NCI-H2171 (cell line): ENCODE results near the gene L3MBTL2.

Source experiments
- DNase-seq: peaks from one replicate; lab custom pipeline; 2025; lab: John Stamatoyannopoulos, UW

The L3MBTL2 gene

DNA sequence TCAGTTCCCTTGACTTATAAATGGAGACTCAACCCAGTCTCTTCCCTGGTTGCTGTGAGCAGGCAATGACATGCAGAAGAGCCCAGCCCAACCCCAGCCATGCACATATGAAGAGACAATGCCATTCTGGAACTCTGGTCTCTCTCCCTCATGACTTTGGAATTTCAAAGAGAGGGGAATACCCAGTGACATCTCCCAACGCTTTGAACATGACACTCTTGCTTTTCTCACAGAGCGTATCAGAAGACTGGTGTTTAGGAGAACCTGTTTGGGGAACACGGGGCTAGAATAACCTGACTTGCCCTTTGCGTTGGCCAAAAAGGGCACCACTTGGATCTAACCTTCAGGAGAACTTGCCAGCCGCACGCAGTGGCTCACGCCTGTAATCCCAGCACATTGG is 68.0 kb downstream of the L3MBTL2 start:
- no peak for DNase-seq

DNA sequence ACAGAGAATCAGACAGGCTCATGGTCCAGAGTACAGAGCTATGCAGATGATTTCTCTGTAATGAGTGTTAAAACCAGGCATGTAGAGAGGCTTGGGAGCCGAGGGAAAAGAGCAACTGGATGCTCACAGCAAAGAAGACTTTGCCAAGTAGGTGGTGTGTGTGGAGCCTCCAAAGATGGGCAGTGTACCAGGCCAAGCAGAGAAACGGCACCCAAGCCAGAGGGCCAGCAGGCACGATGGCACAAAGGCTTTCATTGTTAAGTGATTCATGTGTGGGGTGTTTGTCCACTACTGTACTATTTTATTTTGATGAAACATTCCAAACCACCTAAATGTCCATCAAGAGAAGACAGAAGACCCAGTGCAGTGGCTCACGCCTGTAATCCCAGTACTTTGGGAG is 69.7 kb downstream of the L3MBTL2 start:
- no peak for DNase-seq

DNA sequence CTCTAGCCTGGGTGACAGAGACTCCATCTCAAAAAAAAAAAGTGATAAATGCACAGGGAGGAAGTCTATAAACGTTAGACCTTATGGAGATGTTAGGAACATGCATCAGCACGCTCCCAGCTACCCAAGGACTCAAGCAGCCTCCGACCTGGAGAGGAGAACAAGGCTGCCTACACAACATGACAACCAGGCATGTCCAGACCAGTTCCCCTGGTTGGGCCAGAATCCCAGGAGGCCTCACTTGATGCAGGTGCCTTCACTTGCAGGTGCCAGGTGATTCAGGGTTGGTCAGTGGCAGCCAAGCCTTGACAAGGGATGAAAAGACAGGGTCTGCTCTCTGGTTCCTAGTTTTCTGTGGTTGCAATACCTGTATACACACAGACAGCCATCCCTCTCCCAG is 75.0 kb downstream of the L3MBTL2 start:
- no peak for DNase-seq

DNA sequence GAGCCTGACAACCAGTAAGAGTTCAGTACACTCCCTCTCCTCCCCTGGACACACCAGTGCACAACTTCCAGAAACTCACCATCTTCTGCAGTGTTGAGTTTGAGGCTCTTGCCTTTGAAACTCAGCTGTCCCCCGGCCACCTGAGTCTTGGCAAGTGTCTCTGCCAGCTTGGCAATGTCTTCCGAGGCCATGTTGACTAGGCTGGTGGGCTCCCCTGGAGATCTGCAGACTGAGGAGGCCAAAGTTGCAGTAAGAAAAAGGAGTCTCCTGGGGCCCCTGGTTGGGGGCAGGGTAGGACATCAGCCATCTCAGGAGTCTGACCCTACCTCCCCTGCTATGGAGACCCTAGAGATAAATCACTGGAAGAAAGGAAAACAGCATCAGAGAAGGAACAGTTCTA is 75.7 kb downstream of the L3MBTL2 start:
- DNase-seq: no peak
